Measurements from ENCODE around the gene PTPN6.

- TF ChIP-seq, protein P1, sequence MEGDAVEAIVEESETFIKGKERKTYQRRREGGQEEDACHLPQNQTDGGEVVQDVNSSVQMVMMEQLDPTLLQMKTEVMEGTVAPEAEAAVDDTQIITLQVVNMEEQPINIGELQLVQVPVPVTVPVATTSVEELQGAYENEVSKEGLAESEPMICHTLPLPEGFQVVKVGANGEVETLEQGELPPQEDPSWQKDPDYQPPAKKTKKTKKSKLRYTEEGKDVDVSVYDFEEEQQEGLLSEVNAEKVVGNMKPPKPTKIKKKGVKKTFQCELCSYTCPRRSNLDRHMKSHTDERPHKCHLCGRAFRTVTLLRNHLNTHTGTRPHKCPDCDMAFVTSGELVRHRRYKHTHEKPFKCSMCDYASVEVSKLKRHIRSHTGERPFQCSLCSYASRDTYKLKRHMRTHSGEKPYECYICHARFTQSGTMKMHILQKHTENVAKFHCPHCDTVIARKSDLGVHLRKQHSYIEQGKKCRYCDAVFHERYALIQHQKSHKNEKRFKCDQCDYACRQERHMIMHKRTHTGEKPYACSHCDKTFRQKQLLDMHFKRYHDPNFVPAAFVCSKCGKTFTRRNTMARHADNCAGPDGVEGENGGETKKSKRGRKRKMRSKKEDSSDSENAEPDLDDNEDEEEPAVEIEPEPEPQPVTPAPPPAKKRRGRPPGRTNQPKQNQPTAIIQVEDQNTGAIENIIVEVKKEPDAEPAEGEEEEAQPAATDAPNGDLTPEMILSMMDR (IDR thresholded peaks at IDR 0.05): no peak
- TF ChIP-seq EZH2 (IDR thresholded peaks at IDR 0.05) (no peak), EZH2phosphoT487 (IDR thresholded peaks at IDR 0.05) (no peak)
Observed at GRCh38 chr12:6919588-6919987, 31.6 kb upstream of the PTPN6 start.

All from neural progenitor cell (in vitro differentiated cells).